Prostate gland (tissue), 2 donors: ENCODE measurements around the gene CSTPP1.

Source experiments
- POLR2A ChIP-seq: fragments of 450-650 bp; IDR thresholded peaks from one replicate; pipeline ENCODE4 v1.6.1; 2016; ENCODE audit warnings: antibody characterized with exemption, mild to moderate bottlenecking
- TF ChIP-seq, protein P1 (sequence below), 4 experiments: fragments of 200-600 bp in 2 of 4; fragments of 450-650 bp in 2 of 4; sonication (generic) in 2 of 4; IDR thresholded peaks; 1 replicate in 3 of 4; 2 replicates in 1 of 4; pipeline ENCODE4 v1.5.1; 2016 to 2019; ENCODE audit warnings: antibody characterized with exemption in 4 of 4, mild to moderate bottlenecking in 2 of 4, moderate library complexity in 2 of 4

GRCh38 chr11:47186076-47186699, 249.6 kb downstream of the CSTPP1 start, which contains the start of gene PACSIN3:
- TF ChIP-seq, protein P1, sequence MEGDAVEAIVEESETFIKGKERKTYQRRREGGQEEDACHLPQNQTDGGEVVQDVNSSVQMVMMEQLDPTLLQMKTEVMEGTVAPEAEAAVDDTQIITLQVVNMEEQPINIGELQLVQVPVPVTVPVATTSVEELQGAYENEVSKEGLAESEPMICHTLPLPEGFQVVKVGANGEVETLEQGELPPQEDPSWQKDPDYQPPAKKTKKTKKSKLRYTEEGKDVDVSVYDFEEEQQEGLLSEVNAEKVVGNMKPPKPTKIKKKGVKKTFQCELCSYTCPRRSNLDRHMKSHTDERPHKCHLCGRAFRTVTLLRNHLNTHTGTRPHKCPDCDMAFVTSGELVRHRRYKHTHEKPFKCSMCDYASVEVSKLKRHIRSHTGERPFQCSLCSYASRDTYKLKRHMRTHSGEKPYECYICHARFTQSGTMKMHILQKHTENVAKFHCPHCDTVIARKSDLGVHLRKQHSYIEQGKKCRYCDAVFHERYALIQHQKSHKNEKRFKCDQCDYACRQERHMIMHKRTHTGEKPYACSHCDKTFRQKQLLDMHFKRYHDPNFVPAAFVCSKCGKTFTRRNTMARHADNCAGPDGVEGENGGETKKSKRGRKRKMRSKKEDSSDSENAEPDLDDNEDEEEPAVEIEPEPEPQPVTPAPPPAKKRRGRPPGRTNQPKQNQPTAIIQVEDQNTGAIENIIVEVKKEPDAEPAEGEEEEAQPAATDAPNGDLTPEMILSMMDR (IDR thresholded peaks at IDR 0.05) = peak in 2 of 4 experiments; percentile 33 to 35
- TF ChIP-seq POLR2A = peak; percentile 64
